ENCODE results near the gene LRRC1. TPM values are rescaled to one million over a fixed set of nuclear protein-coding genes. Genes with fewer than 3 reads are reported as not detected.

Gene LRRC1
- total and polyA plus RNA-seq, 2 donors (not counting 3 experiments of a cell fraction or from before 2014, with no cell fraction given): 5.6 to 11.7 TPM

DNA sequence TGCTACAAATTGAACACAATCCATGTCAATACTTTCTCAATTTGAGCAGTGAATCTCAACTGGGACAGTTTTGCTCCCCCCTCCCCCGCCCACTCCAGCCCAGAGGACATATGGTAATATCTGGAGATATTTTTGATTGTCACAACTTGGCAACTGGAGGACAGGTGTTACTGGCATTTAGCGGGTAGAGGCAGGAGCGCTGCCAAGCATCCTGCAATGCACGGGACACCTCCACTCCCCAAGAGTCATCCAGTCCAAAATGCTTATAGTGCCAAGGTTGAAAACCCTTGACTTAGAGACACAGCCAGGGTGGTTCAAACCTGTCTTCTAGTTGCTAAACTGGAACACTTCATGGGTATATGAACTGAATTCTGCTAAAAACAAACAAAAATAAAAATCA lies 26.9 kb upstream of the LRRC1 start:
- CTCF ChIA-PET: interaction anchor here (1.5 kb wide), 1 partner anchor 188 kb away, joined by 6 read pairs; no protein-coding TSS in a partner anchor
- DNase-seq (ENCODE audit: low read depth, low spot score) (no peak), FAIRE-seq (no peak)

More for the DNA sequence above, 26.9 kb upstream of the LRRC1 start:
- dilution Hi-C loops (cut with MboI; ENCODE audit: extremely low pct_ligation_motif_present, low sequenced_read_pairs) (no loop called here), intact Hi-C loops (cut with micrococcal nuclease) (no loop called here)
- no peak for TF ChIP-seq JUN (IDR thresholded peaks at IDR 0.05; ENCODE audit: borderline replicate concordance, insufficient read depth, insufficient read length, low read depth)
- TF ChIP-seq POLR2A (IDR thresholded peaks at IDR 0.05; ENCODE audit: low read depth, low read length): no peak
- TF ChIP-seq MYC (IDR thresholded peaks at IDR 0.05; ENCODE audit: low read depth, low read length): no peak
- TF ChIP-seq GATA2 (IDR thresholded peaks at IDR 0.05; ENCODE audit: insufficient read depth, insufficient read length, low read depth, low read length): no peak
- TF ChIP-seq FOS (IDR thresholded peaks at IDR 0.05; ENCODE audit: borderline replicate concordance, insufficient read depth, low read length): no peak
- TF ChIP-seq EZH2 (IDR thresholded peaks at IDR 0.05; ENCODE audit: borderline replicate concordance, low read depth, low read length, severe bottlenecking): no peak
- TF ChIP-seq, protein P1, sequence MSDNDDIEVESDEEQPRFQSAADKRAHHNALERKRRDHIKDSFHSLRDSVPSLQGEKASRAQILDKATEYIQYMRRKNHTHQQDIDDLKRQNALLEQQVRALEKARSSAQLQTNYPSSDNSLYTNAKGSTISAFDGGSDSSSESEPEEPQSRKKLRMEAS (IDR thresholded peaks at IDR 0.05; ENCODE audit: insufficient read depth, insufficient read length): no peak
- no peak for TF ChIP-seq POLR2AphosphoS5 (IDR thresholded peaks at IDR 0.05; ENCODE audit: insufficient read depth, low read depth, low read length)
- TF ChIP-seq, protein P2, sequence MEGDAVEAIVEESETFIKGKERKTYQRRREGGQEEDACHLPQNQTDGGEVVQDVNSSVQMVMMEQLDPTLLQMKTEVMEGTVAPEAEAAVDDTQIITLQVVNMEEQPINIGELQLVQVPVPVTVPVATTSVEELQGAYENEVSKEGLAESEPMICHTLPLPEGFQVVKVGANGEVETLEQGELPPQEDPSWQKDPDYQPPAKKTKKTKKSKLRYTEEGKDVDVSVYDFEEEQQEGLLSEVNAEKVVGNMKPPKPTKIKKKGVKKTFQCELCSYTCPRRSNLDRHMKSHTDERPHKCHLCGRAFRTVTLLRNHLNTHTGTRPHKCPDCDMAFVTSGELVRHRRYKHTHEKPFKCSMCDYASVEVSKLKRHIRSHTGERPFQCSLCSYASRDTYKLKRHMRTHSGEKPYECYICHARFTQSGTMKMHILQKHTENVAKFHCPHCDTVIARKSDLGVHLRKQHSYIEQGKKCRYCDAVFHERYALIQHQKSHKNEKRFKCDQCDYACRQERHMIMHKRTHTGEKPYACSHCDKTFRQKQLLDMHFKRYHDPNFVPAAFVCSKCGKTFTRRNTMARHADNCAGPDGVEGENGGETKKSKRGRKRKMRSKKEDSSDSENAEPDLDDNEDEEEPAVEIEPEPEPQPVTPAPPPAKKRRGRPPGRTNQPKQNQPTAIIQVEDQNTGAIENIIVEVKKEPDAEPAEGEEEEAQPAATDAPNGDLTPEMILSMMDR (IDR thresholded peaks at IDR 0.05; ENCODE audit: extremely low read depth in 1 of 2, insufficient read depth in 1 of 2, low read depth in 1 of 2, low read length in 2 of 2): no peak
- Histone ChIP-seq H4K20me1 (replicated peaks; ENCODE audit: control insufficient read depth, extremely low read depth, insufficient read depth, low read length) (no peaks in the 10 kb centered on the region), H3K4me3 (replicated peaks in 1 of 3; ENCODE audit: insufficient read depth in 1 of 3, low read depth in 1 of 3, low read length in 3 of 3) (no peak overlapping the region), H3K9ac (replicated peaks; ENCODE audit: extremely low read depth, insufficient read depth, low read length) (no peak overlapping the region), H3K9me1 (replicated peaks; ENCODE audit: control insufficient read depth, extremely low read depth, insufficient read depth, low read length) (no peaks in the 10 kb centered on the region), H2AFZ (ENCODE audit: low read depth, low read length) (no peak overlapping the region), H3K27ac (ENCODE audit: insufficient read depth, low read depth, low read length) (no peak overlapping the region), H3K27me3 (ENCODE audit: control insufficient read depth in 2 of 2, insufficient read depth in 2 of 2, low read length in 2 of 2) (no peaks in the 10 kb centered on the region), H3K36me3 (ENCODE audit: control insufficient read depth in 2 of 2, extremely low read depth in 1 of 2, insufficient read depth in 2 of 2, low read length in 2 of 2) (no peaks in the 10 kb centered on the region), H3K9me3 (replicated peaks; ENCODE audit: control insufficient read depth, insufficient read depth, low read length) (no peaks in the 10 kb centered on the region), H3K79me2 (ENCODE audit: control insufficient read depth, insufficient read depth, low read length) (no peaks in the 10 kb centered on the region), H3K4me2 (ENCODE audit: insufficient read depth, low read length) (no peak overlapping the region), H3K4me1 (ENCODE audit: control insufficient read depth, extremely low read depth, insufficient read depth, low read length) (no peaks in the 10 kb centered on the region)
- BruUV-seq (replicated peaks): no TSS peak
- POLR2A ChIA-PET: no interaction called here
